Peyer's patch (tissue), 4 donors: Measurements from ENCODE around the gene FTO. TPM values are rescaled to one million over a fixed set of nuclear protein-coding genes. Genes with fewer than 3 reads are reported as not detected.

Experiments used
- DNase-seq, 3 donors: peaks; one replicate each; pipeline ENCODE4 v3.0.0-alpha.2; 2017 to 2019
- H3K27ac ChIP-seq, 4 donors: fragments of 200-600 bp; sonication (generic); one replicate each; pipeline ENCODE4 v1.5.1; 2016 to 2019
- H3K27me3 ChIP-seq, 2 donors: fragments of 200-600 bp; sonication (generic); one replicate each; pipeline ENCODE4 v1.5.1; 2019
- H3K36me3 ChIP-seq, 3 donors: fragments of 200-600 bp; sonication (generic); one replicate each; pipeline ENCODE4 v1.5.1; 2016 to 2019
- H3K4me1 ChIP-seq, 4 donors: fragments of 200-600 bp; sonication (generic); one replicate each; pipeline ENCODE4 v1.5.1; 2016 to 2019
- H3K4me3 ChIP-seq, 4 donors: fragments of 200-600 bp; sonication (generic); 1 replicate in 3 of 4; 2 replicates in 1 of 4; pipeline ENCODE4 v1.5.1; 2016 to 2019; ENCODE audit warnings: mild to moderate bottlenecking in 1 of 4
- H3K9me3 ChIP-seq, 4 donors: fragments of 200-600 bp; sonication (generic); one replicate each; pipeline ENCODE4 v1.5.1; 2016 to 2019; ENCODE audit warnings: mild to moderate bottlenecking in 1 of 4
- CTCF ChIP-seq, 6 experiments: fragments of 450-650 bp in 4 of 6; fragments of 200-600 bp in 2 of 6; sonication (generic) in 1 of 6; IDR thresholded peaks; one replicate each; pipeline ENCODE4 v1.5.1; 2017 to 2019; ENCODE audit warnings: antibody characterized with exemption in 6 of 6, mild to moderate bottlenecking in 3 of 6, moderate library complexity in 1 of 6
- POLR2A ChIP-seq, 2 donors: fragments of 450-650 bp; IDR thresholded peaks; one replicate each; pipeline ENCODE4 v1.5.1; 2017; ENCODE audit warnings: antibody characterized with exemption in 2 of 2, mild to moderate bottlenecking in 2 of 2, moderate library complexity in 2 of 2
- total RNA-seq, 4 donors: library from RNA; depleted of rRNA; stranded (reverse); fragments of >200 nt; gene quantifications; one replicate each; pipeline ENCODE4 v1.1.0, GENCODE V29; 2016

FTO gene
- total RNA-seq, 4 donors from 2014 or later, result 37.0 to 95.7 (median 45.1) TPM

DNA sequence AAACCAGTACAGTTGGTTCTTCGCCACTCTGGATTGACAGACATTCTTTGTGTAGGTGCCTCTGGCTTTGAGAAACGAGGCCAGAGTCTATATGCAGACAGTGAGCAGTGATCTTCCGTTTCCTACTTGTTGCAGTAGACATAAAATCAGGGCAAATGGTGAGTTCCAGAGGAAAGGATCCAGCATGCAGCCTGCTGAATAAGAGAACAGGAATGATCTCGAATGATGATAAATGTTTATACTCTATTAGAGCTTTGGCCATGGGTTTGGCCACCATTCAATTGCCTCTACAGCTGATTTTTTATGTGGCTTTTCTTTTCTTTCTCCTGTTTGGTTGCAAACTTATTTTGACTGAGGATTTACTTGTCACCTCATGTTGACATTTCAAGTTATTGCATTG, 295.9 kb downstream of the FTO start:
- Histone ChIP-seq H3K9me3 (no peaks in the 10 kb centered on the region), H3K4me1 (no peaks in the 10 kb centered on the region), H3K4me3 (no peak overlapping the region), H3K27me3 (no peaks in the 10 kb centered on the region), H3K27ac (no peak overlapping the region), H3K36me3 (no peaks in the 10 kb centered on the region)
- TF ChIP-seq POLR2A (IDR thresholded peaks at IDR 0.05), result no peak
- TF ChIP-seq CTCF (IDR thresholded peaks at IDR 0.05), result no peak
- DNase-seq, result no peak

DNA sequence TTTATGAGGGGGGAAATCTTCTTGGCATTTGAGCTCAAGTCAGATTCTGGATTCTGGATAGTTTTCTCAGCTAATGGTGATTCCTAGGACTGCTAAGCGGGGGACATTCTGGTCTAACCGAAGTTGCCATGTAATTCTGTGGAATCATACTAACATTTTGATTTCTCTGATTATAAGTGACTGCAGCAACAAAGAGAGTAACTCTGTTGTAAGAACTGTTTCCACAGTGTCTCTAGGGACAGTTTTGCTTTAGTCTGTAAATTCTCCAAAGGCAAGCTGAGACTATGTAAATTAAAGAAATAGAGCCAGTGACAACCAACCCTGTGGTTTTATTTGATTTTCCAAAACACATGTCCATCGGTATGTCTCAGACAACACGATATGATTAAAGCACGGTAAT, 296.4 kb downstream of the FTO start:
- DNase-seq, result no peak
- Histone ChIP-seq H3K36me3 (no peaks in the 10 kb centered on the region), H3K9me3 (no peaks in the 10 kb centered on the region), H3K4me1 (no peaks in the 10 kb centered on the region), H3K27me3 (no peaks in the 10 kb centered on the region), H3K27ac (no peak overlapping the region), H3K4me3 (no peak overlapping the region)
- TF ChIP-seq POLR2A (IDR thresholded peaks at IDR 0.05), result no peak
- TF ChIP-seq CTCF (IDR thresholded peaks at IDR 0.05), result no peak

DNA sequence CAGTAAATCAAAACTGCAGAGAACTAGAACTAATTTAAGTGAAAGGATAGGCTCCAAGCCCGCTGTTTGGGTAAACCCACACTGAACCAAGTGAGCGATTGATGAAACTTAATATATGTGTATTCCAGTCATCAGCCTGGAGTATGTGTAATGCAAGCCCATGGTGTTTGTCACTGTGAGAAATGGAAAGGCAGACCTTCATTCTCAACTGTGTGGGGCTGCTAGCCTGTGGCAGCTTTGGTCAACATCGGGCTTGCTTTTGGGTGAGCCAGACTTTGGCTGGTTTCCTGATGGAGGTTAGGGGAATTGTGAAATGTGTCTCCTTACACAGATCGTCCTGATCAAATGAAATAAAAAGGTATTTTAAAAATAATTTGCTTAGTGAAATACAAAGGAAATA, 302.7 kb downstream of the FTO start:
- no peaks in the 10 kb centered on the region for H3K4me1 ChIP-seq
- no peaks in the 10 kb centered on the region for H3K27me3 ChIP-seq
- TF ChIP-seq CTCF (IDR thresholded peaks at IDR 0.05) (no peak), POLR2A (IDR thresholded peaks at IDR 0.05) (no peak)
- H3K9me3 ChIP-seq, result no peaks in the 10 kb centered on the region
- no peak for DNase-seq
- no peaks in the 10 kb centered on the region for H3K36me3 ChIP-seq
- no peak overlapping the region for H3K27ac ChIP-seq
- H3K4me3 ChIP-seq, result no peak overlapping the region

DNA sequence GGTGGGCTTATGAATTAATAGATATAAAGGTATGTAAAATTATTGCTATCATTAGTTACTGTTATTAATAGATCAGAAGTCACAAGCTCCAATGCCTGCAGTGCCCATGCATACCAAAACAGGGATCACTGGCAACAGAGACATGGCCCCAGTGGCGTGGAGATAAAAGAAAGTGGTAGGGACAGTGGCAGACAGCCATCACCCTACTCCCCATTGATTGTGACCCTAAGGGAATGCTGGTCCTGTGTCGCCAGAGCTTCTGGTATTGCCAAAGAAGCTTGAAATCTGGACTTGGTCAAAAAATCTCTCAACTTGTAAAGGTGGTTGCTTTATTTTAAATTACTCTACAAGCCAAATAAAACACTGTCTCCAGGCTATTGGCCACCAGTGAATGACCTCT, 303.5 kb downstream of the FTO start:
- H3K36me3 ChIP-seq, result no peaks in the 10 kb centered on the region
- no peaks in the 10 kb centered on the region for H3K9me3 ChIP-seq
- no peak overlapping the region for H3K4me3 ChIP-seq
- H3K27me3 ChIP-seq, result no peaks in the 10 kb centered on the region
- TF ChIP-seq POLR2A (IDR thresholded peaks at IDR 0.05) (no peak), CTCF (IDR thresholded peaks at IDR 0.05) (no peak)
- H3K4me1 ChIP-seq, result no peaks in the 10 kb centered on the region
- no peak for DNase-seq
- no peak overlapping the region for H3K27ac ChIP-seq

GRCh38 chr16:54009464-54010176, 305.7 kb downstream of the FTO start:
- no peak for DNase-seq
- no peak overlapping the region for H3K27ac ChIP-seq
- H3K4me1 ChIP-seq, result no peaks in the 10 kb centered on the region
- H3K27me3 ChIP-seq, result no peaks in the 10 kb centered on the region
- no peaks in the 10 kb centered on the region for H3K9me3 ChIP-seq
- no peaks in the 10 kb centered on the region for H3K36me3 ChIP-seq
- no peak overlapping the region for H3K4me3 ChIP-seq
- TF ChIP-seq POLR2A (IDR thresholded peaks at IDR 0.05), result no peak
- no peak for TF ChIP-seq CTCF (IDR thresholded peaks at IDR 0.05)

DNA sequence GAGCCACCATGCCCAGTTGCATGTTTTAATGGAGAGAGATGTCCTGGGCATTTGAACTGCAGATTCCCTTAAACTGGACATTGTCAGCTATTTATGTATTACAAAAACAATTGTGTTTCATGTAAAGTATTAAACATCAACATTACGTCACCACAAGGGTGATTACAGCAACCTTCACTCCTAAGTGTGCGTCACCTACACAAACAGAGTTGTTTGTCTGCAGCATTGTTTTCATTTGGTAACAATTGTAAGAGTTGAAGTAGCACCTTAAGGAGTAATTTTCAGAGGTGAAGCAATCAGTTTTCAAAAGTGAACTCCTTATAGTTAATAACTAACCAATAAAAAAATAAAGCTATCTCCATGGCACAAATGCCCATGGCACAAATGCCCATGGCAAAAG, 311.2 kb downstream of the FTO start:
- no peaks in the 10 kb centered on the region for H3K4me1 ChIP-seq
- H3K36me3 ChIP-seq, result no peaks in the 10 kb centered on the region
- no peaks in the 10 kb centered on the region for H3K27me3 ChIP-seq
- no peak for DNase-seq
- TF ChIP-seq CTCF (IDR thresholded peaks at IDR 0.05), result no peak
- no peak overlapping the region for H3K27ac ChIP-seq
- H3K4me3 ChIP-seq, result no peak overlapping the region
- H3K9me3 ChIP-seq, result no peaks in the 10 kb centered on the region
